K562 (cell line): ENCODE data around the gene ARHGEF25. TPM values are rescaled to one million over a fixed set of nuclear protein-coding genes. Genes with fewer than 3 reads are reported as not detected.

Source experiments
- ATAC-seq: fragments of 200-7000 bp; cut with Tn5 transposase; 3 replicates; pipeline ENCODE4 v1.9.1; 2020; ENCODE audit warnings: moderate library complexity
- BruUV-seq: library from RNA; stranded (reverse); fragments of 400-500 nt; replicated peaks from 2 replicates; lab custom pipeline; 2021; lab: Mats Ljungman, UMichigan
- CTCF ChIA-PET: fragments of 300-600 bp; formaldehyde crosslinking; extraction: SDS; loops from one replicate; lab custom pipeline; 2021; ENCODE audit warnings: low intra/inter-chr PET ratio; lab: Yijun Ruan, JAX
- POLR2A ChIA-PET: fragments of 300-600, 350-650 bp; sonication (Branson Sonifier 250); formaldehyde crosslinking; extraction: SDS; loops from one replicate; lab custom pipeline; 2021; ENCODE audit warnings: antibody characterized with exemption, inconsistent platforms; lab: Yijun Ruan, JAX
- DNase-seq, 4 experiments: peaks; one replicate each; pipeline versions ENCODE4 v3.0.0 to v3.0.0-alpha.2; 2011 to 2018; ENCODE audit warnings: low spot score in 3 of 4, mixed read lengths in 3 of 4; ENCODE audit errors: extremely low read depth in 1 of 4
- FAIRE-seq: peaks from 2 replicates; lab custom pipeline; 2011; peaks lifted over from hg19 to GRCh38; lab: Jason Lieb, UNC
- H2AFZ ChIP-seq: 2 replicates; pipeline ENCODE4 v1.6.0; 2011; ENCODE audit warnings: low read depth, low read length, control low read depth, inconsistent platforms
- H3K27ac ChIP-seq: fragments of 200-600 bp; 3 replicates; pipeline ENCODE4 v1.8.0; 2011; ENCODE audit warnings: low read depth, mild to moderate bottlenecking, control low read depth, inconsistent platforms, low read length, moderate library complexity, mixed read lengths; ENCODE audit errors: extremely low read depth
- H3K27me3 ChIP-seq, 2 experiments: fragments of 300-600 bp in 1 of 2; 2 replicates in 1 of 2; 3 replicates in 1 of 2; pipeline versions ENCODE4 v1.6.0 to v1.8.0; 2011; ENCODE audit warnings: inconsistent platforms in 2 of 2, low read length in 2 of 2, mild to moderate bottlenecking in 1 of 2, mixed read lengths in 1 of 2, moderate library complexity in 1 of 2; ENCODE audit not compliant: control insufficient read depth in 2 of 2, insufficient read depth in 2 of 2
- H3K36me3 ChIP-seq: fragments of 300-600 bp; 3 replicates; pipeline ENCODE4 v1.8.0; 2011; ENCODE audit warnings: mild to moderate bottlenecking, low read length, inconsistent platforms; ENCODE audit not compliant: control insufficient read depth, insufficient read depth
- H3K4me1 ChIP-seq, 2 experiments: fragments of 200-600 bp in 1 of 2; replicated peaks in 1 of 2; 2 replicates in 1 of 2; 3 replicates in 1 of 2; pipeline versions ENCODE4 v1.5.1 to v1.8.0; 2011; ENCODE audit warnings: inconsistent platforms in 2 of 2, low read length in 2 of 2, mild to moderate bottlenecking in 1 of 2, mixed read lengths in 1 of 2, moderate library complexity in 1 of 2; ENCODE audit not compliant: control insufficient read depth in 2 of 2, insufficient read depth in 2 of 2
- H3K4me2 ChIP-seq: 2 replicates; pipeline ENCODE4 v1.6.1; 2011; ENCODE audit warnings: low read length, control low read depth, inconsistent platforms, mixed read lengths; ENCODE audit not compliant: insufficient read depth
- H3K4me3 ChIP-seq: fragments of 200-600 bp; sonication (generic), shearing (Covaris generic); 2 replicates; pipeline ENCODE4 v1.5.1; 2016; ENCODE audit warnings: control low read depth, inconsistent platforms
- H3K79me2 ChIP-seq: fragments of 200-600 bp; 3 replicates; pipeline ENCODE4 v1.8.0; 2011; ENCODE audit warnings: low read length, inconsistent platforms; ENCODE audit not compliant: control insufficient read depth, insufficient read depth
- H3K9ac ChIP-seq, 2 experiments: 2 replicates each; pipeline versions ENCODE4 v1.6.0 to v1.6.1; 2011; ENCODE audit warnings: low read depth in 2 of 2, low read length in 2 of 2, control low read depth in 1 of 2, inconsistent platforms in 1 of 2, mild to moderate bottlenecking in 1 of 2, mixed read lengths in 1 of 2; ENCODE audit not compliant: insufficient read depth in 1 of 2
- H3K9me1 ChIP-seq: one replicate; pipeline ENCODE4 v1.6.0; 2011; ENCODE audit warnings: inconsistent platforms, mild to moderate bottlenecking, low read length, moderate library complexity; ENCODE audit not compliant: control insufficient read depth, insufficient read depth
- H3K9me3 ChIP-seq: replicated peaks from 2 replicates; pipeline ENCODE4 v1.5.1; 2011; ENCODE audit warnings: low read depth, low read length, inconsistent platforms; ENCODE audit not compliant: control insufficient read depth, insufficient read depth
- H4K20me1 ChIP-seq: replicated peaks from 2 replicates; pipeline ENCODE4 v1.6.1; 2011; ENCODE audit warnings: low read length, inconsistent platforms, mixed read lengths; ENCODE audit not compliant: control insufficient read depth, insufficient read depth
- CAMTA2 ChIP-seq: fragments of 250-450 bp; sonication (Bioruptor Pico); conservative IDR thresholded peaks from 2 replicates; pipeline ENCODE4 v1.5.1; 2022
- MTA1 ChIP-seq: fragments of 450-650 bp; IDR thresholded peaks from 2 replicates; pipeline ENCODE4 v1.6.1; 2017; ENCODE audit warnings: borderline replicate concordance
- NR2F6 ChIP-seq: fragments of 450-650 bp; formaldehyde crosslinking; IDR thresholded peaks from 2 replicates; pipeline ENCODE4 v1.4.0; 2020; ENCODE audit warnings: mild to moderate bottlenecking
- POLR2G ChIP-seq: fragments of 200-400 bp; formaldehyde crosslinking; IDR thresholded peaks from 2 replicates; pipeline ENCODE4 v1.6.1; 2017; ENCODE audit warnings: low read depth, mild to moderate bottlenecking, antibody characterized with exemption, low read length, moderate library complexity
- ZNF212 ChIP-seq: fragments of 450-650 bp; formaldehyde crosslinking; IDR thresholded peaks from 2 replicates; pipeline ENCODE4 v1.4.0; 2020; ENCODE audit warnings: mild to moderate bottlenecking
- WGBS: fragments of 100-300 bp; shearing (Covaris generic); methylation state at CpG from one replicate; pipeline ENCODE4 v1.1.6; 2016; ENCODE audit warnings: low coverage, mixed read lengths; ENCODE audit not compliant: insufficient coverage; ENCODE audit errors: missing lambda C conversion rate; 5-methylcytosine and 5-hydroxymethylcytosine counted together
- in situ Hi-C: fragments of 300-500 bp; cut with MboI; formaldehyde crosslinking; loops from 4 replicates; pipeline ENCODE4 v1.15.0; 2018; ENCODE audit warnings: inconsistent platforms, mixed read lengths
- intact Hi-C: fragments of 100-400 bp; cut with micrococcal nuclease; formaldehyde crosslinking; loops from 2 replicates; pipeline ENCODE4 v1.14.2; 2022
- polyA plus RNA-seq, 8 experiments: library from polyadenylated mRNA; depleted of rRNA in 4 of 8; stranded (reverse) in 5 of 8; unstranded in 3 of 8; fragments of >200 nt; fragmentation: Nextera tagmentation in 2 of 8; fragmentation: Illumina TruSeq in 1 of 8; extraction: Ambion mirVana in 2 of 8; extraction: Trizol in 1 of 8; gene quantifications; 2 replicates each; pipeline versions ENCODE4 v1.2.1 to v1.2.3, GENCODE V29; 2011 to 2014; ENCODE audit warnings: inconsistent platforms in 1 of 8, missing spikeins in 1 of 8
- total RNA-seq, 7 experiments: library from RNA; depleted of rRNA in 6 of 7; stranded (reverse); fragments of >200 nt in 6 of 7; fragmentation: Illumina TruSeq in 2 of 7; extraction: Trizol in 2 of 7; gene quantifications; 2 replicates each; pipeline versions ENCODE4 v1.2.1 to v1.2.3, GENCODE V29; 2011 to 2021; ENCODE audit warnings: low replicate concordance in 1 of 7
- TF ChIP-seq, protein P1 (sequence below): sonication (generic); formaldehyde crosslinking; IDR thresholded peaks from 2 replicates; pipeline ENCODE4 v1.5.0; 2020; ENCODE audit warnings: missing genetic modification reagents

Gene ARHGEF25
- total and polyA plus RNA-seq, 9 of the 15 experiments (the other 6 are each of a cell fraction or from before 2014, with no cell fraction given): 0.13 to 17.3 (median 11.6) TPM

DNA sequence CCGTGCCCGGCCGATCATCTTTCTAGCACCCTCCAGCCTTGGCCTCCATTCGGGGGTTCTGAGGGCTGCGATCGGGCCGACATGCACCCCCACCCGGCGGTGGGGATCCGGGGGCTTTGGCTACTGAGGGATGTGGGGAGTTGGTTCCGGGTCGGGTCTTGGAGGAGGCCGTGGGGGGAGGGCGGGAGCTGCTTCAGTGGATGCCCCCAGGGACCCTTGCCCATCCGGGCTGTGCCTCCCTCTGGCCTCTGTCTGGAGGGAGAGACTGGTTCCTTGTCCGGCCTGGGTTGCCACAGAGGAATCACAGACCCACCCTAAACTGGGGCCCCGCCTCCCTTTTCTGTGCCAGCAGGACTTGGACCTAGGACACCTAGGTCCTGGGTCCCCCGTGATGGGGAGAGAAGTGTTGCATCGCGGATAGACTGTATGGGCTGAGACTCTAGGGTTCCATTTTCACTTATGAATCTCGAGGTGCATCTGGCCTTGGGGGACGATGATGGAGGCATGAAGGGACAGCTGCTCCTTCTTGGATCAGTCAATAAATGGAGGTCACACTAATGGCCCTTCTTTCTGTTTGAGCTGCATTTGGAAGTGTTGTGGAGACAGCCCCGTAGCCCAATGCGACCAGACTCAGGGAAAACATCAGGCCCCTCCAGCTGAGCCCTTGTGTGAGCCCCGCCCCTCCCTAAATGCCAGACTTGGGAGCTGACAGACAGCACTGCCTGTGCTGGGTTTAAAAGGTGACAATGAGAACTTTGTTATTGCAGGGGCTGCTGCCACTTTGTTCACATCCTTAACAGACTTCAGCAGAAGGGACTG is 6.0 kb upstream of the ARHGEF25 start:
- Histone ChIP-seq H3K27ac (no peak overlapping the region), H3K4me1 (peaks cover 21 to 26% of the 10 kb centered on the region in 2 experiments), H3K4me3 (no peak overlapping the region), H4K20me1 (no peaks in the 10 kb centered on the region), H3K9ac (peak overlapping the region in 1 of 2 experiments; percentile 4; a peak in 1 of 4 replicates), H3K9me1 (no peaks in the 10 kb centered on the region), H3K4me2 (peak overlapping the region; percentile 7; the same call in 1 of the 2 replicates), H3K27me3 (no peaks in the 10 kb centered on the region), H2AFZ (no peak overlapping the region), H3K9me3 (no peaks in the 10 kb centered on the region), H3K79me2 (no peaks in the 10 kb centered on the region), H3K36me3 (peaks cover 26% of the 10 kb centered on the region; the same call in 2 of the 3 replicates)
- DNase-seq (no peak), ATAC-seq (no peak), FAIRE-seq (peak; percentile 65)
- intact Hi-C loops (no loop called here), in situ Hi-C loops (no loop called here)
- CTCF ChIA-PET: no interaction called here
- TF ChIP-seq NR2F6: no peak
- TF ChIP-seq ZNF212: no peak
- TF ChIP-seq POLR2G: 0 out of 2 replicates have a peak, but pooled peaks have one; percentile 1
- TF ChIP-seq, protein P1, sequence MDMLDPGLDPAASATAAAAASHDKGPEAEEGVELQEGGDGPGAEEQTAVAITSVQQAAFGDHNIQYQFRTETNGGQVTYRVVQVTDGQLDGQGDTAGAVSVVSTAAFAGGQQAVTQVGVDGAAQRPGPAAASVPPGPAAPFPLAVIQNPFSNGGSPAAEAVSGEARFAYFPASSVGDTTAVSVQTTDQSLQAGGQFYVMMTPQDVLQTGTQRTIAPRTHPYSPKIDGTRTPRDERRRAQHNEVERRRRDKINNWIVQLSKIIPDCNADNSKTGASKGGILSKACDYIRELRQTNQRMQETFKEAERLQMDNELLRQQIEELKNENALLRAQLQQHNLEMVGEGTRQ: no peak
- no peak for TF ChIP-seq CAMTA2 (CRISPR knock-in tag)
- TF ChIP-seq MTA1: no peak
- WGBS: 59% methylated on average over 18 of the region's 25 CpGs
- POLR2A ChIA-PET: interaction anchor here (0.9 to 2.1 kb wide), 7 partner anchors 12 to 85 kb away, joined by 3 to 9 read pairs (median 4); partner anchors contain the start of genes DDIT3 and PIP4K2C
- no TSS peak for BruUV-seq
